HTR-8/SVneo (cell line): Measurements from ENCODE around the gene C2orf72.

Experiments
- DNase-seq: peaks from one replicate; pipeline ENCODE4 v3.0.0; 2011; ENCODE audit warnings: low spot score, mixed read lengths; ENCODE audit not compliant: insufficient read length
- FAIRE-seq: peaks from 2 replicates; lab custom pipeline; 2011; peaks lifted over from hg19 to GRCh38; lab: Jason Lieb, UNC

The C2orf72 gene

DNA sequence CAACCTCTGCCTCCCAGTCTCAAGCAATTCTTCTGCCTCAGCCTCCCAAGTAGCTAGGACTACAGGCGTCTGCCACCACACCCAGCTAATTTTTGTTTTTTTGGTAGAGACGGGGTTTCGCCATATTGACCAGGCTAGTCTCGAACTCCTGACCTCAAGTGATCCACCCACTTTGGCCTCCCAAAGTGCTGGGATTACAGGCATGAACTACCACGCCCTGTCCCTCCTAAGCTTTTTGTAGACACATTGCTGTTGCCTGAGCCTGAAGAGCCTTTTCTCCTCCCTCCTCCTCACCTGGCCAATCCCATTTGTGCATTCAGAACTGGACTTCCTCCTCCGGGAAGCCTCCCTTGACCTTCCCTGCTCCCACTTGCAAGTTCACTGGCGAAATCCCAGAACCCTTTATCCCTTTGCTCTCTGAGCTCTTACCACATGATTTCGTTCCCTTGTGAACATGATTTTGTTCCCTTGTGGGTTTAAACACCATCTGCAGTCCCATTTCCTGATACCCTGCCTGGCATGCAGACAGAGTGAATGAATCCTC, 2.6 kb downstream of the C2orf72 start:
- FAIRE-seq, result no peak
- DNase-seq, result no peak

- DNase-seq, result no peak
- FAIRE-seq, result no peak
Measured at GRCh38 chr2:231041061-231041689, 3.9 kb downstream of the C2orf72 start.

- no peak for FAIRE-seq
Measured at GRCh38 chr2:231043796-231044195, 6.5 kb downstream of the C2orf72 start.

GRCh38 chr2:231046916-231047273, 9.6 kb downstream of the C2orf72 start:
- FAIRE-seq (no peak), DNase-seq (no peak)

More at GRCh38 chr2:231043796-231044195, 6.5 kb downstream of the C2orf72 start:
- DNase-seq, result no peak

- FAIRE-seq, result no peak
- DNase-seq, result no peak
Measured at GRCh38 chr2:231047274-231047922, 10.1 kb downstream of the C2orf72 start.

DNA sequence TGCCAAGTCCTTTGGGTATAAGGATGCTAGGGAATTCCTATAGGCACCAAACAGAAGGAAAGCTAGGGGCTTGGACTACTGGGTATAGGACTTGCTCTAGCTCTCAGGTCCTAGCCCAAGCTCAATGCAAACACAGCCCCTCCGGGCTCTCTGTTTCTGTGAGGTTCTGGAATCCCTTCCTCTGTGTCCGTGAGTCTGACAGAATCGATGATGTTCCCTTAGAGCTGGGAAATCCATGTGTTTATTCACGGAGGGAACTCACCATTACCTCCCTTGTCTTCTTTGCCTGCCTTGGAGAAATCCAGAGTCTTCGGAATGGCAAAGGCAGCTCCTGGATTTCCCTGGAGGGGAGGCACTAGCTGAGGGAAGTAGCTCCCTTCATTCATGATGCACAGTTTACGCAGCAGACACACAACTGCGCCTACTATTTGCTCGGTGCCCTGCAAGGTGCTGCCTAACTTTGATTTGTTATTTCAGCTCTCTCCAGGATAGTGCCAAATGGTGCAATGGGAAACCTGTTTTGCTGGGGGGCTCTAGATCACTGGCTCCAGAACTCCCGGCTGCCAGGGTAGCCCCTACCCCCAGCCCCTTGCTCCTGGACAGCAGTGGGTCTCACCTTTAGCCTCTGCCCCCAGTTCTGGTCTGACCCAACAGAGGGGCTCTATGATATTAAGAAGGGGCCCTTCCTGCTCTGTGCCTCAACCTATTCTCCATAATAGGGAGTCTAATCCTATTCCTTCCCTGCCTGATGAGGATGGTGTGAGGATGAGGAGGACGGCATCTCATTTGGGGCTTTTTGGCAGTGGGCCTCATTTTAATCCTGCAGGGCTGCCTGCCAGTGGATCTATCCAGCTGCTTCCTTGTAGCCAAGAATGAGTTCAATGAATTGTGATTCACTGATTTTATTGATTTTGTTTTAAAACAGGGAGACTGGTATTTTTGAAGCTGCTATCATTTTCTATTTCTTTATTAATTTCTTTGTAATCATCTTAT, 10.9 kb downstream of the C2orf72 start:
- FAIRE-seq (no peak), DNase-seq (no peak)

GRCh38 chr2:231049286-231050017, 12.1 kb downstream of the C2orf72 start:
- DNase-seq (no peak), FAIRE-seq (no peak)

DNA sequence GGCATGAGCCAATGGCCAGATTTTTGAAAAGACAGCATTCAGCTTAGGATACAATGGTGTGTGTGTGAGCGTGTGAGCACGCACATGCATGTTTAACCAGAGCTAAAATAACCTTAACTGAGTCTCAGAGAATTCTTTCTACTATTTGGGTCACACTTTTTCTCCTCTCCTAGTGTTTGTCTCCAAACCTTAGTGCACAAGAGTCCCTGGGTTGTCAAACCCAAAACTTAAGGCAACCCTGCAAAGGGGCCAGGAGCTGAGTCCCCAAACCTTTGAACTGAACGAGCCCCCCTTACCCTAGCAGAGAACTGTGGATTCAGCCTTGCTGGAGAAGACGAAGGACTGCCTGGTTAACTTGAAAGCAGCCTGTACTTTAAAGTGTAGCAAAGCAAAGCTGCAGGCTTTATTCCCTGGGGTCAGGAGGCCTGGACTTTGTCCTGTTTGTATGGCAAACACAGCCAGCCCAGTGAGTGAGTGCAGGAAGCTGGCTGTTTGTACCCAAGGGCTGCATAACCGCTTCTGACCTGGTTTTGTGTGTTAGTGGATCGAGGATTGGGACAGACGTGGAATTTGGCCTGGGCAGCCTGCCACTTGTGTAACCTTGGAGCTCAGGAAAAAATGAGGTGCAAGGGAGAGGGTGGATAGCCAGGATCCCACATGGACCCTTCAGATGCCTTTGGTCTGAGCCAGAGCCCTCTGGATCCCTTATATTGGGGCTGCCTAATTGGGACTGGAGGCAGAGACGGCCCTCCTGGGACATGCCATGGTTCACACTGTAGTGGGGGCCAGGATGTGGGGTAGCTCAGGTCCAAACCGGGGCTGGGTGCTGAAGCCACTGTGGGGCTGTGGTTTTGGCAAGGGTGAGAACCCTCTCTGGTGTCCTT, 12.9 kb downstream of the C2orf72 start:
- DNase-seq, result no peak
- no peak for FAIRE-seq

GRCh38 chr2:231051116-231051515, 13.8 kb downstream of the C2orf72 start:
- DNase-seq, result no peak
- no peak for FAIRE-seq

DNA sequence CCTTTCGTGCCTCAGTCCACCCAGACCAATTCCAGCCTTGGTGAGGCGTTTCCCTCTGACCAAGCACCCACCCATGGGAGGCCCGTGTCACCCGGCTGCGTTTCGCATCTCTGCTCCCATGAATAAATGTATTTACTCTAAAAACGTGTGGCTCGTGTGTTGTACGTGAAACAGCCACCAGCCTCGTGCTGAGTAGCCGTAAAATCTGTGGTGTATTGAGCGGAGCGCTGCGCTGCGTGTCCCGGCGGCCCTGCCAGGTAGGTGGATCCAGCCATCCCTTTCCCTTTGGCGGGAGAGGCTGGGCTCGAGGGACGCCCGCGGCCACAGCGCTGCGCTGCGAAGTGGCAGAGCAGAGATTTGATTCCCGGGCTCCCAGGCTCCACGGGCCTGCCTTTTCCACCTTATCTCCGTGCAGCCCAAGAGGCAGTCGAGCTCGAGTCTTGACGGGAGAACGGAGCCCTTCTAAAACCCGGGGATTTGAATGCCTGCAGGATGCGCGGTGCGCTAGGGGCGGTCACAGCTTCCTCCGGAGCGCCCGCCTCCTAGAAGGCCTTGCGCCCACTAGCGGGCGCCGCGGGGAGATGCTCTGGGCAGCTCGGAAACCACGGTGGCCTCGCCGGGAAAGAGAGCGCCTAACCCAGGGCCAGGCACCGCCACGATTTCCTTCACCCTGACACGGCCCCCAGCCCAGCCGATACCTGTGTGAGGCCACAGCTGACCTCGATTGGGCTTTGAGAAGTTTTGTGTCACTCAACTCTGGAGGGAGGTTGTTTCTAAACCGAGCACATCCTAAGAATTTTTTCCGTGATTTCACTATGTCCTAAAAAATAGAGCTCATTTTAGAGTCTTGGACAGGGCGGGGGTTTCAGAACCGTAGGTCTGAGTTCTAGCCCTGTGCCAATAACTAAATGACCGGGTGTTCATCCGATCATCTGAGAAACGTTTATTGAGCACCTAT, 15.4 kb downstream of the C2orf72 start:
- FAIRE-seq (peak; percentile 71), DNase-seq (peak; percentile 86)

DNA sequence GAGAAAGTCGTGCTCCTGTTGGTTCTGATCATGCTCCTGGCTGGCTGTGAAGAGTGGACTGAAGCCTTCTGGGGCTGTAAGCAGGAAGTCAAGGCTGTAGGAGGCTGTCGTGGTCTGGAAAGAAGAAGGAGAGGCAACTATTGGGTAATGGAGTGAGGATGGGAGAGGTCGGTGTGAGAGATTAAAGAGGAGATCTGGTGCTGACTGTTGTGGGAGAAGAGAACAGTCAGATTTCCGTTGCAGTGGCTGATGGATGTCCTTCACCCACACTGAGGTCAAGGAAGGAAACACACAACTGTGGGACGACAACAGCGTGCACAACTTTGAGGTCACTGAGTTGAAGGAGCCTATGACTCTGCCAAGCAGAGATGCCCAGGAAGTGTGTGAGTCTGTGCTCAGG, 16.5 kb downstream of the C2orf72 start:
- FAIRE-seq, result no peak

GRCh38 chr2:231056453-231057416, 19.4 kb downstream of the C2orf72 start, which contains the start of gene PSMD1:
TSS of gene PSMD1 (plus strand) at chr2:231056867. CDS start at chr2:231057026, 159 bp downstream.
- peak; percentile 94 for DNase-seq
- peak; percentile 95 for FAIRE-seq

More for the DNA sequence above, 16.5 kb downstream of the C2orf72 start:
- no peak for DNase-seq

DNA sequence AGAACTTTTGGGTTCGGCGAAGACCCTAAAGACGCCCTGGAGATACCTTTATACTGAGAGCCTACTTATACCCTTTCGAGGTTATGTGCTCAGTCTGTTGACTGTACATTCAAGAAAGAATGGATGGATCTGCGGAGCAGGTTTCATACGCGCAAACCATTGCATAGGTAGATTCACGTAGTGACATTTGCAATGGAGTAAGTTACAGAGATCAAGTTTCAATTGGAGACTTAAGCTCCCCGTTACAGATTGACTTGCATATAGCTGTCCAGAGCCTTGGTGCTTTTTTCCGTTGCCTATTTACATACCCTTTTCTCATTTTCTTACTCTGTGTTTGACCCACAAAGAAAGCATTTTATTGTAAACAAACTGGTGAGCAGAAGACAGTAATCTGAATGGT, 20.3 kb downstream of the C2orf72 start:
- no peak for DNase-seq
- no peak for FAIRE-seq

GRCh38 chr2:231058761-231059550, 21.6 kb downstream of the C2orf72 start:
- FAIRE-seq (no peak), DNase-seq (no peak)

DNA sequence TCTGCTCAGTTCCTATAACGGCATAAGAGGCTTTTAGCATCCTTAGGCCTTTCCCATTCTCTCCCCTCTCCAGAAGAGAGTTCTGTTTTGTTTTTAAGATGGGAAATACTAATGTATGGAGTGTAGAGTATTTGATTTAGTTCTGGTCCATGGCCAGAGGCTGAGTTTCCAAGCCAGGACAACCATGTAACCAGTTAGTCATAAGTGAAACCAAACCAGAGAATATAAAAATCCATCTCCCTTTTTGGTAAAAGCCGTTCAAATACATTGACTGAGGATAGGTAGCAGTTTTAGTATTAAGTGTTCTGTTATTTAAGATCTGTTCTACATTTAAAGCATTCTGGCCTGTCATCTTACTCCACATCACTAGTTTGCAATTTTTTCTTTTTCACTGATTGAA, 22.4 kb downstream of the C2orf72 start:
- FAIRE-seq, result no peak
- no peak for DNase-seq

DNA sequence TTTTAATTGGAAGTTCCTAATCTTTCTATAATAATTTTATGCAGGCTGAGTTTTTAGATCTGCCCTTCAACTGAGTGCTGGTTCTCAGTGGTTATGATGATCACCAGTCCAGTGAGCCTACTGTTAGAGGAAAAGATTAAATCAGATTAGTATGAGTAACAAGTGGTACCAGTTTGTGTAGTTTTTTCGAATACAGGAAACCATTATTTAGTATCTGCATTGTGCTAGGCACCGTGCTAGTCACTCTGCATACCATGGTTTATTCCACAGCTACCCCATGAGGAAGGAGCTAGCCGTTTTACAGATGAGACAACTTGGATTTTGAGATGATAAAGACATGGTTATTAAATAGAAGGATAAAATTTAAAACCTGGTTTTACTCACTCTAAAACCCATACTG, 25.5 kb downstream of the C2orf72 start:
- no peak for FAIRE-seq
- no peak for DNase-seq
